ENCODE measurements around the gene PADI2. TPM values are rescaled to one million over a fixed set of nuclear protein-coding genes. Genes with fewer than 3 reads are reported as not detected.

The PADI2 gene
- total RNA-seq, 1 experiment from 2014 or later, result 1.3 TPM

GRCh38 chr1:17023573-17023972, 95.7 kb downstream of the PADI2 start:
- H3K36me3 Mint-ChIP-seq (ENCODE audit: insufficient read depth, unreplicated experiment), result peaks cover 14% of the 10 kb centered on the region
- H3K9me3 Mint-ChIP-seq (ENCODE audit: low read depth, unreplicated experiment), result no peaks in the 10 kb centered on the region
- no peaks in the 10 kb centered on the region for H3K27me3 Mint-ChIP-seq (ENCODE audit: unreplicated experiment)
- H3K4me1 Mint-ChIP-seq (ENCODE audit: low read depth, unreplicated experiment), result no peaks in the 10 kb centered on the region
- no TSS peak for BruUV-seq (replicated peaks)
- intact Hi-C loops (cut with micrococcal nuclease; ENCODE audit: unreplicated experiment), result no loop called here
- CTCF ChIA-PET, result no interaction called here
- no peak for DNase-seq
- TF ChIP-seq CTCF (IDR thresholded peaks at IDR 0.05; ENCODE audit: unreplicated experiment), result no peak
- no peak overlapping the region for H3K27ac Mint-ChIP-seq (ENCODE audit: unreplicated experiment)
- no peak overlapping the region for H3K4me3 Mint-ChIP-seq (ENCODE audit: low read depth, unreplicated experiment)

- no peak overlapping the region for H3K27ac Mint-ChIP-seq (ENCODE audit: unreplicated experiment)
- H3K36me3 Mint-ChIP-seq (ENCODE audit: insufficient read depth, unreplicated experiment), result peaks cover 14% of the 10 kb centered on the region
- BruUV-seq (replicated peaks), result no TSS peak
- intact Hi-C loops (cut with micrococcal nuclease; ENCODE audit: unreplicated experiment), result no loop called here
- no peaks in the 10 kb centered on the region for H3K9me3 Mint-ChIP-seq (ENCODE audit: low read depth, unreplicated experiment)
- TF ChIP-seq CTCF (IDR thresholded peaks at IDR 0.05; ENCODE audit: unreplicated experiment), result no peak
- no peak for DNase-seq
- CTCF ChIA-PET, result no interaction called here
- H3K27me3 Mint-ChIP-seq (ENCODE audit: unreplicated experiment), result no peaks in the 10 kb centered on the region
- H3K4me3 Mint-ChIP-seq (ENCODE audit: low read depth, unreplicated experiment), result no peak overlapping the region
- H3K4me1 Mint-ChIP-seq (ENCODE audit: low read depth, unreplicated experiment), result no peaks in the 10 kb centered on the region
Observed at GRCh38 chr1:17023102-17023501, 96.1 kb downstream of the PADI2 start.

- Mint-ChIP-seq H3K4me3 (ENCODE audit: low read depth, unreplicated experiment) (no peak overlapping the region), H3K36me3 (ENCODE audit: insufficient read depth, unreplicated experiment) (peaks cover 7% of the 10 kb centered on the region), H3K27ac (ENCODE audit: unreplicated experiment) (no peak overlapping the region), H3K4me1 (ENCODE audit: low read depth, unreplicated experiment) (no peaks in the 10 kb centered on the region), H3K27me3 (ENCODE audit: unreplicated experiment) (no peaks in the 10 kb centered on the region), H3K9me3 (ENCODE audit: low read depth, unreplicated experiment) (no peaks in the 10 kb centered on the region)
- intact Hi-C loops (cut with micrococcal nuclease; ENCODE audit: unreplicated experiment), result no loop called here
- no peak for TF ChIP-seq CTCF (IDR thresholded peaks at IDR 0.05; ENCODE audit: unreplicated experiment)
- BruUV-seq (replicated peaks), result no TSS peak
- CTCF ChIA-PET, result no interaction called here
- no peak for DNase-seq
Observed at GRCh38 chr1:17021896-17022295, 97.4 kb downstream of the PADI2 start.

GRCh38 chr1:17020502-17020901, 98.7 kb downstream of the PADI2 start:
- H3K9me3 Mint-ChIP-seq (ENCODE audit: low read depth, unreplicated experiment), result no peaks in the 10 kb centered on the region
- BruUV-seq (replicated peaks), result no TSS peak
- DNase-seq, result no peak
- H3K4me1 Mint-ChIP-seq (ENCODE audit: low read depth, unreplicated experiment), result no peaks in the 10 kb centered on the region
- no peak for TF ChIP-seq CTCF (IDR thresholded peaks at IDR 0.05; ENCODE audit: unreplicated experiment)
- no peak overlapping the region for H3K4me3 Mint-ChIP-seq (ENCODE audit: low read depth, unreplicated experiment)
- H3K36me3 Mint-ChIP-seq (ENCODE audit: insufficient read depth, unreplicated experiment), result peaks cover 7% of the 10 kb centered on the region
- no peak overlapping the region for H3K27ac Mint-ChIP-seq (ENCODE audit: unreplicated experiment)
- intact Hi-C loops (cut with micrococcal nuclease; ENCODE audit: unreplicated experiment), result no loop called here
- CTCF ChIA-PET, result no interaction called here
- no peaks in the 10 kb centered on the region for H3K27me3 Mint-ChIP-seq (ENCODE audit: unreplicated experiment)

- Mint-ChIP-seq H3K27me3 (ENCODE audit: unreplicated experiment) (no peaks in the 10 kb centered on the region), H3K9me3 (ENCODE audit: low read depth, unreplicated experiment) (no peaks in the 10 kb centered on the region), H3K4me1 (ENCODE audit: low read depth, unreplicated experiment) (no peaks in the 10 kb centered on the region), H3K4me3 (ENCODE audit: low read depth, unreplicated experiment) (no peak overlapping the region), H3K27ac (ENCODE audit: unreplicated experiment) (no peak overlapping the region), H3K36me3 (ENCODE audit: insufficient read depth, unreplicated experiment) (peaks cover 7% of the 10 kb centered on the region)
- intact Hi-C loops (cut with micrococcal nuclease; ENCODE audit: unreplicated experiment), result no loop called here
- TF ChIP-seq CTCF (IDR thresholded peaks at IDR 0.05; ENCODE audit: unreplicated experiment), result no peak
- CTCF ChIA-PET, result no interaction called here
- DNase-seq, result no peak
- BruUV-seq (replicated peaks), result no TSS peak
Observed at GRCh38 chr1:17018849-17019248, 100.4 kb downstream of the PADI2 start.

Data from Calu3 (cell line).